ENCODE results near the gene CPLX1.

The CPLX1 gene

DNA sequence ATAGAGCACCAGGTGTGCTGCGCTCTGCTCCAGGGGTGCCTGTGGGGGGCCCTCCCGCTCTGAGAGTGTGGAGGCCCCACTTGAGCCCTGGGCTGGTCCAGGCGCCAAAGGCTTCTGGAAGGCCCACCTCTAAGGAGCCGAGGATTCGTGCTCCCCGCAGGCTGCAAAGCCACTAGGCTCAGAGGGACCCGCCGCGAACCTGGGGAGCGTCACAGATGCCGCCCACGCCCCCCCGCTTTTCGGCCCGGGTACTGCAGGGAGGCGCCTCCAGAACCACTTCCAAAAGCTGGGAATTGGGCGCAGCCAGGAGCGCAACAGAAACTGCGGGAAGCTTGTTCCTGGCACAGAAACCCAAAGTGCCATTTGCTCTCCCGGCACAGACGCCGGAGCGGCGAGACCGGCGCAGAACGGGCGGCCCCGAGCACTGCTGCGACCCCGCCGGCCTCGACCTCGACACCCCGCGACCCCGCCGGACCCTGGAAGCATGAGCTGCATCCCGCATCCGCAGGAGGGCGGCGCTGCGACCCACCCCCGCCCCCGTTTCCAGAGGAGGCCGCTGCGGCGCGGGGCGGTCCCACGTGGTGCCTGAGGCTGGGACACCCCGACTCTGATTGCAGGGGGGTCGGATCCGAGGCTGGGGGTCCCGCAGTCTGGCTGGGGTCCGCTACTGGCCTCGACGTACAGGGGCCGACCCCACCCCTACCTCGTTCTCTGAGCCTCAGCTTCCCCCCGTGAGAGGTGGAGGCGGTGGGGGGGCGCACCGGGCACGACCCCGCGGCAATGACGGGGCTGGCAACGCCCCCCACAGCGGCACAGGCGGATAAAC lies 30.8 kb downstream of the CPLX1 start:
- H3K4me3 ChIP-seq (ENCODE audit: severe bottlenecking), result no peak overlapping the region
- H3K27ac ChIP-seq (ENCODE audit: poor library complexity, severe bottlenecking), result no peak overlapping the region
- no peaks in the 10 kb centered on the region for H3K36me3 ChIP-seq (ENCODE audit: low read depth)
- no peaks in the 10 kb centered on the region for H3K9me3 ChIP-seq (ENCODE audit: severe bottlenecking)
- DNase-seq (ENCODE audit: low spot score) (no peak), ATAC-seq (ENCODE audit: low read depth) (no peak)
- peaks cover 7% of the 10 kb centered on the region for H3K4me1 ChIP-seq (ENCODE audit: insufficient read depth, poor library complexity, severe bottlenecking)
- no peak for TF ChIP-seq CTCF (IDR thresholded peaks at IDR 0.05; ENCODE audit: poor library complexity, severe bottlenecking)
- H3K27me3 ChIP-seq (ENCODE audit: insufficient read depth, poor library complexity, severe bottlenecking), result peaks cover 27% of the 10 kb centered on the region

DNA sequence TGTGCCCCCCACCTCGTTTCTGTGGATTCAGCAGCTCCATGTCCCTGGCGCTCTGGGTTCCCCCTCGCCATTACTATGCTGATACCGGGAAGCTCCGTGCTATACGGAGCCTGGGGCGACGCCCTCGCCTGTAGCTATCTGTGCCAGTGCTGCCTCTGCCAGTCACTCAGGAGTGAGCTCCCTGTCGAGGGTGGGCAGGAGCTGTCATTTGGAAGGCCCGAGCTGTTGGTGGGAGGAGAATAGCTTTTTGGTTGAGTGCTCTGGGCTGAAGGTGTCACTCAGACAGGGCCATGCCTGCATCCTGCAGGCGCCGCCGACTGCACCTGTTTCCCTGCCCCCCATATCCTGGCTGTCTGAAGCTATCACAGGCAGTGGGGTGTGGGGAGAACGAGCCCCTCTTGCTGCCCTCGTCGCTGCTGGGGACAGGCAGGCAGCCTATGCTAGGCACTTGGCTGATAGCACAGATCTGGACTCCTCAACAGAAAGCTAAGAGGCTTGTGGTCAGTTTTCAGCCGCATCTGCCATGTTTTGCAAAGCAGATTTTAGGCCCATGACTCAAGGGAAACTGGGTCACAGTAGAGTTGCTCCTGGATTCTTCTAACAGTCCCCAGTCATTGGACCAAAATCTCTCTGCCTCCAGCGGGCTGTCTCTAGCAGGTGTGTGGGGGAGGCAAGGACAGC lies 31.8 kb downstream of the CPLX1 start:
- TF ChIP-seq CTCF (IDR thresholded peaks at IDR 0.05; ENCODE audit: poor library complexity, severe bottlenecking), result no peak
- Histone ChIP-seq H3K4me1 (ENCODE audit: insufficient read depth, poor library complexity, severe bottlenecking) (peaks cover 4% of the 10 kb centered on the region), H3K27ac (ENCODE audit: poor library complexity, severe bottlenecking) (no peak overlapping the region), H3K4me3 (ENCODE audit: severe bottlenecking) (no peak overlapping the region), H3K9me3 (ENCODE audit: severe bottlenecking) (no peaks in the 10 kb centered on the region), H3K36me3 (ENCODE audit: low read depth) (no peaks in the 10 kb centered on the region), H3K27me3 (ENCODE audit: insufficient read depth, poor library complexity, severe bottlenecking) (peaks cover 27% of the 10 kb centered on the region)
- DNase-seq (ENCODE audit: low spot score) (no peak), ATAC-seq (ENCODE audit: low read depth) (no peak)

DNA sequence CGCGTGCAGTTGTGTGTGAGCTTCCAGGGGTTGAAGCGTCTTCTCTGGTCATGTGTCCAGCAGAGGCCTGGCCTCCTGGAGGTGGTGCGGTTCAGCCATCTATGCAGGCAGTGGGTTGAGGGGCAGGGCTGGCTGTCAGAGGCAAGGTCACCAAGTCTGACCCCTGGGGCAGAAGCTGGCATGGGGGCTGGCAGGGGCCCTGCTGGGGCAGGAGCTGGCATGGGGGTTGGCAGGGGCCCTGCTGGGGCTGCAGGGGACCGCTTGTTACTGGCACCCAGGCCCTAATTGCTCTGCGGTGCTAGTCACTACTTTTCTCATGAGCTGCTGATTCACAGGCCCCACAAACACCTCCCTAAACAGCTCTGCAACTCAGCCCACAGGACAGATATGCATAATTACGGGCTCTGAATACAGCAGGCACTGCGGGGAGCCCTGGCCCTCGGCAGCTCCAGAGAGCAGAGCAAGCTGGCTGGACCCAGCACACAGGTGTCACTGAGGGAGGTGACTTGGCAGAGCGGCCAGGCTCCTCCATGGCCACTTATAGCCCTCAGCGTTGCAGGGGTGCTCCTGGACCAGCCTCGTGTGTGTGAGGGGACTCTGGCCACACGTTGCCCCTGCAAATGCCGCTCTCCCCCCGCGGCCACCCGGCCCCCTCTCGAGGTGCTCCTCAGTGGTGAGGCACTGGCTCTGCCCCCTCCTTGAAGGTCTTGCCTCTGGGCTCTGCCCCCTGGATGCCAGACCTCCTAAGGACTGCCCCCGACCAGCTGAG lies 32.7 kb downstream of the CPLX1 start:
- no peak for TF ChIP-seq CTCF (IDR thresholded peaks at IDR 0.05; ENCODE audit: poor library complexity, severe bottlenecking)
- H3K4me1 ChIP-seq (ENCODE audit: insufficient read depth, poor library complexity, severe bottlenecking), result no peaks in the 10 kb centered on the region
- H3K4me3 ChIP-seq (ENCODE audit: severe bottlenecking), result no peak overlapping the region
- no peak for ATAC-seq (ENCODE audit: low read depth)
- no peaks in the 10 kb centered on the region for H3K36me3 ChIP-seq (ENCODE audit: low read depth)
- H3K27ac ChIP-seq (ENCODE audit: poor library complexity, severe bottlenecking), result no peak overlapping the region
- no peaks in the 10 kb centered on the region for H3K9me3 ChIP-seq (ENCODE audit: severe bottlenecking)
- DNase-seq (ENCODE audit: low spot score), result no peak
- H3K27me3 ChIP-seq (ENCODE audit: insufficient read depth, poor library complexity, severe bottlenecking), result peaks cover 27% of the 10 kb centered on the region

- no peak for DNase-seq (ENCODE audit: low spot score)
- H3K4me1 ChIP-seq (ENCODE audit: insufficient read depth, poor library complexity, severe bottlenecking), result no peaks in the 10 kb centered on the region
- H3K36me3 ChIP-seq (ENCODE audit: low read depth), result no peaks in the 10 kb centered on the region
- no peak for TF ChIP-seq CTCF (IDR thresholded peaks at IDR 0.05; ENCODE audit: poor library complexity, severe bottlenecking)
- ATAC-seq (ENCODE audit: low read depth), result no peak
- H3K27ac ChIP-seq (ENCODE audit: poor library complexity, severe bottlenecking), result no peak overlapping the region
- peaks cover 27% of the 10 kb centered on the region for H3K27me3 ChIP-seq (ENCODE audit: insufficient read depth, poor library complexity, severe bottlenecking)
- no peaks in the 10 kb centered on the region for H3K9me3 ChIP-seq (ENCODE audit: severe bottlenecking)
- no peak overlapping the region for H3K4me3 ChIP-seq (ENCODE audit: severe bottlenecking)
Measured at GRCh38 chr4:792626-793092, 33.3 kb downstream of the CPLX1 start.
